GM06990 (cell line): ENCODE data around the gene TEX54.

Experiments used
- DNase-seq: peaks from one replicate; pipeline ENCODE4 v3.0.0-alpha.2; 2011; ENCODE audit not compliant: insufficient read length; ENCODE audit errors: extremely low read depth
- H3K27me3 ChIP-seq: replicated peaks from 2 replicates; pipeline ENCODE4 v1.6.0; 2011; ENCODE audit warnings: low read length; ENCODE audit not compliant: control insufficient read depth, insufficient read depth
- H3K36me3 ChIP-seq: 2 replicates; pipeline ENCODE4 v1.5.1; 2011; ENCODE audit warnings: low read length; ENCODE audit not compliant: control insufficient read depth, insufficient read depth
- H3K4me3 ChIP-seq: replicated peaks from 2 replicates; pipeline ENCODE4 v1.5.1; 2011; ENCODE audit warnings: low read depth, mild to moderate bottlenecking, control low read depth, low read length
- TF ChIP-seq, protein P1 (sequence below): IDR thresholded peaks from 2 replicates; pipeline ENCODE4 v1.5.1; 2011; ENCODE audit warnings: low read length, control low read depth, mild to moderate bottlenecking, inconsistent platforms; ENCODE audit not compliant: insufficient read depth, poor library complexity, severe bottlenecking

The TEX54 gene

DNA sequence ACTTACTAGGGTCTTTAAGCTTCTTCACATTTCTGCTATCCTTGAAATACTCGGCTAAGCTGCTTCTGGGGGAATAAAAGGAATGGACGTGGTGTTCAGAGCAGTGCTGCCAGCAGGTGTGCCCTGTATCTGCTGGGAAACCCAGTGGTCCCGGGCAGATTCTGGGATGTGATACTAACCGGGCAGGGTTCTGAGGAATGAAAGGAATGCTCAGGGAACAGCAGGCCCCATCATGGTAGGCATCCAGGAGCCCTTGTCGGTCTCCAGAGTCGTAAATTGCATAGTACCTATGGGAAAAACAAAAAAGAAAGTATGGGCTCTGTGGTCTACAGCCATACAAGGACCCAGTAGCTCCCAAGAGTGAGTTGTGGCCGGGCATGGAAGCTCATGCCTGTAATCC lies 36.4 kb downstream of the TEX54 start:
- TF ChIP-seq, protein P1, sequence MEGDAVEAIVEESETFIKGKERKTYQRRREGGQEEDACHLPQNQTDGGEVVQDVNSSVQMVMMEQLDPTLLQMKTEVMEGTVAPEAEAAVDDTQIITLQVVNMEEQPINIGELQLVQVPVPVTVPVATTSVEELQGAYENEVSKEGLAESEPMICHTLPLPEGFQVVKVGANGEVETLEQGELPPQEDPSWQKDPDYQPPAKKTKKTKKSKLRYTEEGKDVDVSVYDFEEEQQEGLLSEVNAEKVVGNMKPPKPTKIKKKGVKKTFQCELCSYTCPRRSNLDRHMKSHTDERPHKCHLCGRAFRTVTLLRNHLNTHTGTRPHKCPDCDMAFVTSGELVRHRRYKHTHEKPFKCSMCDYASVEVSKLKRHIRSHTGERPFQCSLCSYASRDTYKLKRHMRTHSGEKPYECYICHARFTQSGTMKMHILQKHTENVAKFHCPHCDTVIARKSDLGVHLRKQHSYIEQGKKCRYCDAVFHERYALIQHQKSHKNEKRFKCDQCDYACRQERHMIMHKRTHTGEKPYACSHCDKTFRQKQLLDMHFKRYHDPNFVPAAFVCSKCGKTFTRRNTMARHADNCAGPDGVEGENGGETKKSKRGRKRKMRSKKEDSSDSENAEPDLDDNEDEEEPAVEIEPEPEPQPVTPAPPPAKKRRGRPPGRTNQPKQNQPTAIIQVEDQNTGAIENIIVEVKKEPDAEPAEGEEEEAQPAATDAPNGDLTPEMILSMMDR = no peak
- H3K27me3 ChIP-seq = no peaks in the 10 kb centered on the region
- H3K36me3 ChIP-seq = peaks cover 37% of the 10 kb centered on the region

DNA sequence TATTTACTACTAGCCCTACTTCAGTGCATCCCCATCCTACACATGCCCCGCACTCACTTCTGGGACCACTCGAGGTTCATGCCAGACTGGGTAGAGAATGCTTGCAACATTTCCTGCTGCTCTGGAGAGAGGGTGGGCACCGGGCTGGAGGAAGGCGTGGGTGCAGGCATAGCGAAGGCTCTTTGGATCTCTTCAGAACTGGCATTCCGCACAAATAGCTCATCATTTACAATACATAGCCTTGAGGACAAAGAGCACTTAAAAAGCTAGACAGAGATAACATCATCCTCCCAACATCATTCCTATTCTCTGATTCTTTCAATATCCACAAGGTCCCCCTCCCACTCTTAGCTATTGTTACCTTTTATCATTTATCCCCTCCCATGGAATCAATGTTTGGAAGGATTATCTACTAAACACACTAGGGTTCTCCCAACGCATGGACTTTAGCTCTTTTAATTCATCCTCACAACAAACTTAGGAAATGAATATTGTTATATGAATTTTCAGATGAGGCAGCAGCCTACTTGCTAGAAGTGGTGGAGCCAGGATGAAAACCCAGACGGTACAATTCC lies 38.4 kb downstream of the TEX54 start:
- H3K27me3 ChIP-seq = no peaks in the 10 kb centered on the region
- H3K36me3 ChIP-seq = peaks cover 28% of the 10 kb centered on the region
- TF ChIP-seq, protein P1 = no peak

More for the DNA sequence above, 36.4 kb downstream of the TEX54 start:
- H3K4me3 ChIP-seq = no peak overlapping the region
- DNase-seq = no peak

DNA sequence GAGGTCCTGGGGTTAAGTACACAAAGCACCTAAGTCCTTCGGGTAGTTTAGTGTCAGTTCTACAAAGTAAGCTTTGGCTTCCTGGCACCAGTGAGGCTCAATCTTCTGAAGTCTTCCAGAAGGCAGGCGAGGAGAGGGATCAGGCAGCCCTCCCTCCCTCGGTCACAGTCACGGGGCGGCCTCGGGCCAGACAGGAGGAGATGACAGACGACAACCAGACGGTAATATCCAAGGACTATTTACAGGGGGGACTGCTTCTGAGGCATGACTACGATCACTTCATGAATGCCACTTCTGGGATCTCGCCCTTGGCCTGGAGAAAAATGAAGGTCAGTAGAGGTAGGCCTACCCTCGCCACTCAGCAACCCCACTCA lies 40.5 kb downstream of the TEX54 start:
- Histone ChIP-seq H3K27me3 (no peaks in the 10 kb centered on the region), H3K4me3 (peak overlapping the region; percentile 90; the same call in 1 of the 2 replicates), H3K36me3 (peaks cover 25% of the 10 kb centered on the region)
- DNase-seq = peak; percentile 23
- TF ChIP-seq, protein P1 = no peak

More for the DNA sequence above, 38.4 kb downstream of the TEX54 start:
- no peak for DNase-seq
- H3K4me3 ChIP-seq = no peak overlapping the region

DNA sequence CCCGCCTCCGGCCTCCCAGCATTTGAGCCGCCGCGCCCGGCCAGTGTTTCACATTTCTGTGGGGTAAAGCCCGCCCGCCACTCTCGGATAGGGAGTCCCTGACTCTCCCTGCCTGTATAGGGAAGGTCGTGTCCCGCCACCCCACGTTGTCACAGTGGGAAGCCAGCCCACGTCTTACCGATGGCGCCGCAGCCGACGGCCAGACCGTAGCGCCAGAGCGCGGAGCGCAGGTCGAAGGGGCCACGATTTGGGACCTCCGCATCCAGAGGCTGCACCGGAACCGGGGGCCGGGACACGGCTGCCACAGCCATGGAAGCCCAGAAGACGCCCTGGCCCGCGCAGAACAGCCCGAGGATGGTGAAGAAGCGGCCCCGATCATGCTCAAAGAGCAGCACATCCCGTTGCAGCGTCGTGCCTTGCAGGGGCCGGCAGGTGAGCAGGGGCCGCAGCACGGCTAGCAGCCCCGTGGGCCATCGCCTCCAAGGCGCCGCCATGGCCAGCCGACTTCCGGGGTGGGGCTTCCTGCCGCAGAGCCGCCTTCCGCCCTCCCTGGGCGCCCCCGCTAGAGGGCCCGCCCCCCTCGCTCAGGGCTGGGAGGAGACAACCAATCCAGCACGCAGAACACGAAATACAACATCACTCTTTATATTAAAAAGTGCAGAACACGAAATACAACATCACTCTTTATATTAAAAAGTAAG lies 41.0 kb downstream of the TEX54 start, which contains the start of gene TMEM223:
Gene TMEM223, minus strand, starts transcription at position 506 of the 701 bp plus-strand sequence. Its CDS starts 12 bp downstream, at position 494.
- peak; percentile 86 for DNase-seq
- TF ChIP-seq, protein P1 = no peak
- H3K27me3 ChIP-seq = no peaks in the 10 kb centered on the region
- peaks cover 25% of the 10 kb centered on the region for H3K36me3 ChIP-seq
- peak within 1 kb of the TSS; percentile 90 for H3K4me3 ChIP-seq

DNA sequence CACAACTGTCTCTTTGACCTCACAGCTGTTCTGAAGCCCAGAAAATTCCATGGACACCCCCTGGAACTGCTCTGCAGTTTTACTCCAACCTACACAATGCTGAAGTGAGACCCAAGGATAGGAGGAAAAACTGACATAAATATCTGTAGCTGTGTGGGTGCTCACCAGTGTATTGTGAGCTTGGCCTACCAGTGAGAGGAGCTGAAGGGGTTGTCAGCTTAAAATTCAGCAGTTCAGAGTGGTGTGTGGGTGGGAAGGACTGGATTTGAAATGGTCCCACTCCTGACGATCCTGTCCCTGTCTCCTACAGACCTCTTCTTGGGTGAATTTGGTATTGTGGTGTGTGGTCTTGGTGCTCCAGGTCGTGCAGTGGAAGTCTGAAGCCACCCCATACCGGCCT lies 43.1 kb downstream of the TEX54 start:
- peaks cover 18% of the 10 kb centered on the region for H3K36me3 ChIP-seq
- H3K27me3 ChIP-seq = no peaks in the 10 kb centered on the region
- H3K4me3 ChIP-seq = no peak overlapping the region
- no peak for DNase-seq
- TF ChIP-seq, protein P1 = no peak
